Measurements from ENCODE around the gene SCMH1.

DNA sequence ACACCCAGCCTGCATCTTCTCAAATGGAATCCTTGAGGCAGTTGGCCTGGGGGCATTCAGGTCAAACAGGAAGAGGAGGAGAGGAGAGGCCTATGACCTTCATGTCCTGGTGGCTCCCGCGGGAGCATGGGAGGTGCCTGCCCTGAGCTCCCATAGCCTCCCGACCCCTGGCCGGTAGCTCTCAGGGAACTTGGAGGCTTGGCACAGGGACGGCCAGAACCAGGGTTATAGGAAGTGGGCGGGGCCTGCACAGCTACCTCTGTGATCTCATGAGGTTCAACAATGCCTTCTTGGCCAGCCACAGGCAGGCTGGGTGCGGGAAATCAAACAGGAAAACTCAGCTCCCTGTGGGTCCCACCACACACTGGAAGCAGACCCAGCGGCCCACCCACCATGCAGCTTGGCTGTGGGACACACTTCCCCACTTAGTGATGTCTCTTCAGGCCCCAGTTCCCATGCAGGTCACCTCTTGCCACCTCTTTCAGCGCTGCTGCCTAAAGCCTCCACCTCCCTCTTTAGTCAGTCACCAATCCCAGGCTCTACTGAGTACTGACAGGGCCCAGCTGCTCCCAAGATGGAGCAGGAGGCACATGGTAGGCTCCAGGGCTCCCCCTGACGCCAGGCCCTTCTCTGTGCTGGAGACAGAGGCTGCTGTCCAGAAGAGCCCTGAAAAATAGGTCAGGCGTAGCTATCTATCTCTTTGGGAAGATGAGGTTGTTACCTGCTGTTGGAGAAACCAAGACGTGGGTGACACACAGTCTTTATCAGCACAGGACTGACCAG is 220.4 kb downstream of the SCMH1 start, which contains the start of gene SLFNL1:
- TF ChIP-seq, protein P1, sequence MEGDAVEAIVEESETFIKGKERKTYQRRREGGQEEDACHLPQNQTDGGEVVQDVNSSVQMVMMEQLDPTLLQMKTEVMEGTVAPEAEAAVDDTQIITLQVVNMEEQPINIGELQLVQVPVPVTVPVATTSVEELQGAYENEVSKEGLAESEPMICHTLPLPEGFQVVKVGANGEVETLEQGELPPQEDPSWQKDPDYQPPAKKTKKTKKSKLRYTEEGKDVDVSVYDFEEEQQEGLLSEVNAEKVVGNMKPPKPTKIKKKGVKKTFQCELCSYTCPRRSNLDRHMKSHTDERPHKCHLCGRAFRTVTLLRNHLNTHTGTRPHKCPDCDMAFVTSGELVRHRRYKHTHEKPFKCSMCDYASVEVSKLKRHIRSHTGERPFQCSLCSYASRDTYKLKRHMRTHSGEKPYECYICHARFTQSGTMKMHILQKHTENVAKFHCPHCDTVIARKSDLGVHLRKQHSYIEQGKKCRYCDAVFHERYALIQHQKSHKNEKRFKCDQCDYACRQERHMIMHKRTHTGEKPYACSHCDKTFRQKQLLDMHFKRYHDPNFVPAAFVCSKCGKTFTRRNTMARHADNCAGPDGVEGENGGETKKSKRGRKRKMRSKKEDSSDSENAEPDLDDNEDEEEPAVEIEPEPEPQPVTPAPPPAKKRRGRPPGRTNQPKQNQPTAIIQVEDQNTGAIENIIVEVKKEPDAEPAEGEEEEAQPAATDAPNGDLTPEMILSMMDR (conservative IDR thresholded peaks at IDR 0.05) = no peak
- no peak for TF ChIP-seq EZH2 (IDR thresholded peaks at IDR 0.05; ENCODE audit: low read depth)
